Embryonic facial prominence (tissue), 1 donor: ENCODE data around the gene TMEM95.

ENCODE experiments used
- DNase-seq: peaks from one replicate; pipeline ENCODE4 v3.0.0-alpha.2; 2016; ENCODE audit errors: extremely low spot score

Gene TMEM95

GRCh38 chr17:7374353-7374752 lies 19.4 kb downstream of the TMEM95 start:
- DNase-seq: no peak

- no peak for DNase-seq
These were observed 24.2 kb downstream of the TMEM95 start for GRCh38 chr17:7379134-7379533.

DNA sequence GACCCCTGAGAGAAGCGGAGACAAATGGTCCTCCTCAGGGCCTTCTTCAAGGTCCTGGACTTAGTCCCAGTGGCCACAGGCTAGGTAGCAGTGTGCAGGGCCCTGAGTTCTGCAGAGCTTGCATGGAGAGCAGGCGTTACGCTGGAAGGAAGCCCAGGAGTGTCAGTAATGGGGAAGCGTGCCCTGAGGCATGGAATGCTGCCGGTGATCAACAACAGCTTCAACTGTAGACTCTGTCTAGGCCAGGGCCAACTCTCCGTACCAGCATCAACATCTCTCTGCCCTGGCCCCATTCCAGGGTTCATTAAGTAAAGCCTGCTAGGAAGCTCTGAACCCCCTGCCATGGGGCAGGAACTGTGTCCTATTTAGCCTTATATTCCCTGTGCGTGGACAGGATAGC lies 25.4 kb downstream of the TMEM95 start:
- no peak for DNase-seq

DNA sequence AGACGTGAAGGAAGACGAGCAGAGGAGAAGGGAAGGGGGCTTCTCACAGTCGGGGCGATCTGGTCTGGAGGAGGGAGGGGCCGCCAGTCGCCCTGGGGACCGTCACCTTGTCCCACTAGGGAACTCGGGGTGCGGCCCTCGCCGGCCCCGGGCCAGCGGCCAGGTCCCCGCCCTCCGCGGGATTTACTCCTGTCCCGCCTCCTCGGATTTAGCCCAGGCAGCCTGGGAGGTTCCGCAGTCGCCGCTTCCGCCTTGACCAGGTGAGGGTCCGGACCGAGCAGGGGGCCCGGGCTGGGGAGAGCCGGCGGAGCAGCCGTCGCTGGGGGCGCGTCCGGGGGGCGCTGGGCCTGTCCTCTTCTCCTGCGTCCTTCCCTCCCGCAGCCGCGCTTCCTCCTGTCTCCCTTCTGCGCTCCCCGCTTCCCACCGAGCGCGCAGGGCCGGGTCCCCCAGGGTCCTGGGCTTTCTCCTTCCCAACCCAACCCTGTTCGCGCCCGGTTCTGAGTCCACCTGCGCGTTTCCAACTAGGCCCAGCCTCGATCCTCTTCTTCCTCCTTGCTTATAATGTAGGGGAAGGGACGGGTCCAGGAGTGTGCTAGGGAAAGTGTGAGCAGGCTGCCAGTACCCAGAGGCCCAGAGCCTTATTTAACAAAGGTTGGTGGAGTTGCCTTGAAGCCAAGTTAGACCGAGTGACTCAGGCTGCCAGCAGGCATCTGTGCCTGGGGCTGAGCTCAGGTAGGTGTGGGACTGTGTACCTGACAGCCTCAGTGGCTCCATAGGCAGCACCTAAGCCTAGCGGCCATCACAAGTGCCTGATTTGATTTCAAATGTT lies 26.1 kb downstream of the TMEM95 start, which contains the start of gene TNK1:
Gene TNK1 (plus strand): TSS at position 235 of the 829 bp plus-strand sequence. CDS start 1,838 bp downstream, outside the sequence.
- DNase-seq: no peak

- DNase-seq: no peak
These were observed 27.9 kb downstream of the TMEM95 start for GRCh38 chr17:7382901-7383300.

DNA sequence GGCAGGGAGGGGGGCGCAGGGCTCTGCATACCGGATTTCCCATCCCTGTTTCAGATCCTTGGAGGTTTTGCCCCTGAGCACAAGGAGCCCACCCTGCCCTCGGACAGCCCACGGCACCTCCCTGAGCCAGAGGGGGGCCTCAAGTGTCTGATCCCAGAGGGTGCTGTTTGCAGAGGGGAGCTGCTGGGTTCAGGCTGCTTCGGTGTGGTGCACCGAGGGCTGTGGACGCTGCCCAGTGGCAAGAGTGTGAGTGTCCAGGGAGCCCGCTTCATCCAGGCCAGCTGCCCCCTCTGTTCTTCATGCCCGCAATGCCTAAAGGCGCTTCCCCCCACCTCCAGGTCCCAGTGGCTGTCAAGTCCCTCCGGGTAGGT lies 28.4 kb downstream of the TMEM95 start:
- DNase-seq: no peak

DNA sequence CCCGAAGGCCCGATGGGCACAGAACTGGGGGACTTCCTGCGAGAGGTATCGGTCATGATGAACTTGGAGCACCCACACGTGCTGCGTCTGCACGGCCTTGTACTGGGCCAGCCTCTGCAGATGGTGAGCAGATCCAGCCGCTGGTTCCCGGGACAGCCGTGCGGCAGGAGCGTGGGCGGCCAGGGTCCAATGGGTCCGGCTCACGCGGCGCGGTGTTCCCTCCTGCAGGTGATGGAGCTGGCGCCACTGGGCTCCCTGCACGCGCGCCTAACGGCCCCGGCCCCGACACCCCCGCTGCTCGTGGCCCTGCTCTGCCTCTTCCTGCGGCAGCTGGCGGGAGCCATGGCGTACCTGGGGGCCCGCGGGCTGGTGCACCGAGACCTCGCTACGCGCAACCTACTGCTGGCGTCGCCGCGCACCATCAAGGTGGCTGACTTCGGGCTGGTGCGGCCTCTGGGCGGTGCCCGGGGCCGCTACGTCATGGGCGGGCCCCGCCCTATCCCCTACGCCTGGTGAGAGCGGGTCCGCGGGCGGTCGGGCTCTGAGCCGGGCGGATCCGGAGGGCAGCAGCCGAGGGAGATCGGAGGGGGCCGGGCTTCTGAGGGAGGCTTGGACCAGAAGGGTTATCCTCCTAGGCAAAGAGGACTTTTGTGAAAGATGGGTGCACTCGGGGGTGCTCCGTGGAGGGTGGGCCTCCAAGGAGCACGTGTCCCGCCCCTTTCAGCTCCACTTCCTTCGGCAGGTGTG lies 29.0 kb downstream of the TMEM95 start:
- no peak for DNase-seq

DNA sequence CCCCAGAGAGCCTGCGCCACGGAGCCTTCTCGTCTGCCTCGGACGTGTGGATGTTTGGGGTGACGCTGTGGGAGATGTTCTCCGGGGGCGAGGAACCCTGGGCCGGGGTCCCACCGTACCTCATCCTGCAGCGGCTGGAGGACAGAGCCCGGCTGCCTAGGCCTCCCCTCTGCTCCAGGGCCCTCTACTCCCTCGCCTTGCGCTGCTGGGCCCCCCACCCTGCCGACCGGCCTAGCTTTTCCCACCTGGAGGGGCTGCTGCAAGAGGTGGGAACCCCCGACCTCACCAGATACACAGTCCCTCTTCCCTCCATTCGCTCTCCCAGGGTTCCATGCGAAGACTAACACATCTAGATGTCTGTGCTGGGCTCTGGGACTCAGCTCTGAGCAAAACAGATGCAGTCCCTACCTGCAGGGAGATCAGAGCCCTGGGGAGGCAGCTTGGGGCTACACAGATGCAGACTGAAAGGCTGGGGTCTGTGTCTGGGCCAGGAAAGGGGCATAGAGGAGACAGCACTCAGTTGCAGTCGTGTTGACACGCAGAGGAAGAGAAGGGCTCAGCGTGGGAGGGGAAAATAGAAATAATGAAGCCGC lies 29.6 kb downstream of the TMEM95 start:
- DNase-seq: no peak

GRCh38 chr17:7388856-7389255 lies 33.9 kb downstream of the TMEM95 start:
- no peak for DNase-seq

- DNase-seq: no peak
These were observed 35.3 kb downstream of the TMEM95 start for GRCh38 chr17:7389924-7390910.

DNA sequence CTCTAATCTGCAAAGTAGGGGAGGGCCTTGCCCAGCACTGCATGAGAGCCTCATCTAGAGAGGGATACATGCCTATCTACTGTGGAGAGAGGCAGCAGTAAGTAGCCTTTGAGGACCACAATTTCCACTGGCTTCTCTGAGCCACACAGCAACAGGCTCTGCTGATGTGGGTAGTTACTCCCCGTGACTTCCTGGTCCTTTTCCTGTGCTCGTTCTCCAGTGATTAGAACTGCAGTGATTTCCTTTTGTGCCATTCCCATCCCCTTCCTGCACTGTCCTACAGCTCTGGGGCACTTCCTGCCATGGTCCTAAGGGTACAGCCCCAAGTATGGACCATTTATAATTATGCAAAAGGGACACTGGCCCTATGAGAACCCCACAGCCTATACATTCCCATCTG lies 36.4 kb downstream of the TMEM95 start:
- no peak for DNase-seq

DNA sequence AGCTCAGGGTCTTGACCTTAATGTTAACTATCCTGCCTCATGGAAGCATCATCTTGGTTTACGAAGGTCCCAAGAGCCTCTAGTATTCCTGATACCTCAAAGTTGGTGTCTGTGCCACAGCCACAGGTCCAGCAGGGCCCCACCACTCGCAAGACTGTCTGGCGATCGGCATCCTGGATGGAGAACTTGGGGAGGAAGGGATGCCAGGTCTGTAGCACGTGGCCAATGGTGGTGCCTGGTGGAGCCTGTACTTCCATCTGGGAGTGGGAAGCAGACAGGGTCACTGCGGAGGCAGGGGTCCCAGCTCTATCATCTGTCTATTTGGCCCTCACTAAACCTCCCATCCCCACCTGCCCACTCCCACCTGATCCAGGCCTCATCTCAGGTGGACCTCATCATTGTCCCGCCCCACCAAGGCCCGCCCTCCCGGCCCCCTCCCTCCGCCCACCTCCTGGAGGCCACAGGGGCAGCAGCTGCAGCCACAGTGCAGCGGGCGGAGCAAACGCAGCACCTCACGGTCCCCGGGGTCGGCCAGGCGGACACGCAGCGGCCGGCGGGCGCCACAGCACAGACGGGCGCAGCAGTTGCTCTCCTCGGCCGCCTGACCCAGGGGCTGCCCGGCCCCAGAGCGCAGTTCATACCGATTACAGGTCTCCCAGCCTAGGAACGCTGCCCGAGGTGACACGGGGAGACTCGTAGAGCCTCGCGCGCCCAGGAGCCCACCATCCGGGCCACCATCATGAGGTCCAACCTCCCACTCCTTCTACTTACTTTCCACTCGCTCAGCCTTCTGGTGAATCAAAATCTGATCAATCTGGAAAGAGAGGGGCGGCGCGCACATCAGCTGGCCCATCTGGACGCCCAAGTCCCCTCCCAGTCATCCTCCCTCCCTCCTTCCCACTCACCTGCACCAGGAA lies 38.0 kb downstream of the TMEM95 start:
- no peak for DNase-seq

DNA sequence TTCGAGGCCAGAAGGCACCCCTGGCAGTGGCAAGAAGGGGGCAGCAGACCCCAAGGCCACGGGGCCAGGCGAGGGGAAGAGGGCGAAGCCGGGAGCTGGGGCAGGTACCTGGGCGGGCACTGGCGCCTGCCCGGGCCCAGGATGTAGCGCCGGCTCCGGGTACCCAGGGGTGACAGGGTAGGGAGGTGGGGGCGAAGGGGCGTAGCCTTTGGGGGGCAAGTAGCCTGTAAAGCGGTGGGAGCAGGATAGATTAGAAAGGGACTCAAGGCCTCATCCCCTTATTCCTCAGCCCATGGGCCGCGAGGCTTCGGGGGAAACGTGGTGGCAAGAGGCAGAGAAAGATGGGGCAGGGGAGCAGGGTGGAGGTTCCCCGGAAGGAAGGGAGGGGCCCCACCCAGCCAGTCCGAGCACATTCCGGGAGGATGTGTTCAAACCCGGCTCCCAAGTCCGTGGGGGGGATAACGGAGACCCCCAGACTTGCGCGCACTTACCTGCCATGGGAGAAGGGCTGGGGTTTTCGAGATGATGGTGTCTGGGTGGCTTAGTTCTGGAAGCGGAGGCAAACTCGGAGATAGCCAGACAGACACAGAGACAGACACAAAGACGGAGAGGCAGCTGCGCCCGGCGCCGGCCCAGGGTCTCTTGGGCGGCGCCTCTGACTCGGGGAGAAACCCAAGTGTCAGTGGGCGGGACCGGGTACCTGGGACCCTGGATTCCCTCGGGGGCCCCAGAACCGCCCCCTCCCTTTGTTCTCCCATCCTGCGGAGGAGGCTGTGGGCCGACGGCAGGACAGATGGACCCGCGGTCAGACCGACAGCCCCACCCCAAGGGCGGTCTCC lies 38.9 kb downstream of the TMEM95 start:
- DNase-seq: no peak

DNA sequence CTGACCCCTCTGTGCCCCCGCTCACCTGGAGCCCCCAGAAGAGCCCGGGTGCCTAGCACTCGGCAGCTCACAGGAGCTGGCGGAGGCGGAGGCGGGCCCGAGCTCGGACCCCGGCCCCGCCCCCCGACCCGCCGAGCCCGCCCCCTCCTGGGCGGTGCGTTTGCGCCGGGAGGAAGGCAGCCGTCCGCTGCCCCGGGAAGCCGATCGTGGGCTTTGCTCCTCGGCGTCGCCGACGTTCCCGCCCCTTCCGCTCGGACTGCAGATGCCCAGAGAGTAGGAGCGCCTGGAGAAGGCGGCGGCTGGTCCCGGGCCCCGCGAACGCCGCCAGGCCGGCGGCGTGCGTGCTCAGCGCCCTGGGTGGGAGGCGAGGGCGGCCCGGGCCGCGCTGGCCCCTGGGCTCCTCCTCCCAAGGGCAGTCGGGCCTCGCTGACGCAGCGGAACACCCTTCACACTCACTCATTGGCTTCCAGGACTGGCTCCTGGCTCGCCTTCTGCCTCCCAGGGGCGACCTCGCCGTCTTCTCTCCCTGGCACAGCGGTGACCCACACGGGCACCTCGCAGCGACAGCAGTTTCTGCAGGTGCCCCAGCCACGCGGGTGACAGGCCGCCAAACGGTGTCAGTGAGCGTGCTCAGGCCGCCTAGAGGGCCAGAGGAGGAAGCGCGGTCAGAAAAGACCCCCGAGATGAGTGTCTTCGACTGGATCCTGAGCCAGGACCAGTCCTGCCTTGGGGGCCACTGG lies 39.7 kb downstream of the TMEM95 start, which contains the start of gene PLSCR3:
Gene PLSCR3 (minus strand): TSS at position 74 of the 740 bp plus-strand sequence. CDS start 415 bp downstream, outside the sequence.
- peak; percentile 39 for DNase-seq

DNA sequence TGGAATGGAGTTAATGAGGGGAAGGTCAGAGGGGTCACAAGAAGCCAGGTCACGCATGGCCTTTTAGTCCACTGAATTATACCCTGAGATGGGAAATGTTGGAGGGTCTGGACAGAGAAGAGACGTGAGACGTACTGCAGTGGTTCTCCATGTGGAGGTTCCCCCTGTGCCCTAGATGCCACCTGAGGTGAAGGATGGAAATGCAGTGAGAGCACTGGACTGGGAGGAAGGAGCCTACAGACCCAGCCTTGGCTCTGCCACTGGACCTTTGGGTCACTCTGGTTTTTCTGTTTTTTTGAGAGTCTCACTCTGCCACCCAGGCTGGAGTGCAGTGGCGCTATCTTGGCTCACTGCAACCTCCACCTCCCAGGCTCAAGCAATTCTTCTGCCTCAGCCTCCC lies 41.2 kb downstream of the TMEM95 start:
- no peak for DNase-seq

DNA sequence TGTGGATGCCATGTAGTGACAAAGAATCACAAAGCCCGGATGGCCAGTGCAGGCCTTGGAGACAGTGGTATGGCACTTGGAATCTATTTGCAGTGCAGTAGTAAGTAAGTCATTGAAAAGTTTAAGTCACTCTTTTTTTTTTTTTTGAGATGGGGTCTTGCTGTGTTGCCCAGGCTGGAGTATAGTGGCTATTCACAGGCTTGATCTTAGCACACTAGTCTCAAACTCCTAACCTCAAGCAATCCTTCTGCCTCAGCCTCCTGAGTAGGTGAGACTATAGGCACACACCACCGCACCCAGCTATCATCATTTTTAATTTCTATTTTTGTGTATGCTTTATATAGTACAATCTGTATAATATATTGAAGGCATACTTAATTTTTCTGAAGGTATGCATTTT lies 43.7 kb downstream of the TMEM95 start:
- no peak for DNase-seq

DNA sequence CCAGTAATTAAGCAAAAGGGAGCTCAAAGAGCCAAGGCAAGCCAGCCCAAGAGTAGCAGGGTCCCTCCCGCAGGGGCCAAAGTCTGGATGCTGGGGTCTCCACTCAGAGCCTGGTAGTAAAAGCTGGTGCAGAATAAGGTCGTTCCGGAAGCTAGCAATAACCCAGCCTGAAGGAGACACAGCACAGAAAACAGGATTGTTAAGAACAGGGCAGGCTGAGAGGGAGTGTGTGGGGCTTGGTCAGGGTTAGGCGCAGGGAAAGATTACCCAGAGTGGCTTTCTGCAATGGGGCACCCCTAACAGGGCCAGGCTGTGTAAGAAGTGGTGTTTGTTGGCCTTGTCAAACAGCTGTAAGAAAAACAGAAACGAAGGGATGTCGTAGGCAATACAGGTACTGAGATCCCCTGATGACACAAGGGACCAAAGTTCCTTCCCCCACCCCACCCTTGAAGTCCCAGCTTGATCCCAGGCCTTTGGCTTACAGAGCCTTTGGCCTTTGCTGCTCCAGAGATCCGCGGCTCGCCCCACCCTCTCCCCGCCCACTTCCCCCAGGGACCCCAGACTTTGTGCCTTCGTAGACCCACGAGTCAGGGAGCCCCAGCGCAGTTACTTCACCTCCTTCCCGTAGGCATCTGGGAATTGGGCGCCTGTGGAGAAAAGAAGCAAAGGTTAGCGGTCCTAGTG lies 48.2 kb downstream of the TMEM95 start:
- DNase-seq: no peak

GRCh38 chr17:7403727-7403976 lies 48.7 kb downstream of the TMEM95 start:
- DNase-seq: no peak
